Stromal cell of bone marrow (primary cell): ENCODE measurements around the gene KIRREL1.

ENCODE experiments used
- DNase-seq: peaks from one replicate; pipeline ENCODE4 v3.0.0-alpha.2; 2012; ENCODE audit warnings: low read depth

KIRREL1 gene

GRCh38 chr1:158146739-158147138 is 153.3 kb downstream of the KIRREL1 start:
- DNase-seq = no peak

DNA sequence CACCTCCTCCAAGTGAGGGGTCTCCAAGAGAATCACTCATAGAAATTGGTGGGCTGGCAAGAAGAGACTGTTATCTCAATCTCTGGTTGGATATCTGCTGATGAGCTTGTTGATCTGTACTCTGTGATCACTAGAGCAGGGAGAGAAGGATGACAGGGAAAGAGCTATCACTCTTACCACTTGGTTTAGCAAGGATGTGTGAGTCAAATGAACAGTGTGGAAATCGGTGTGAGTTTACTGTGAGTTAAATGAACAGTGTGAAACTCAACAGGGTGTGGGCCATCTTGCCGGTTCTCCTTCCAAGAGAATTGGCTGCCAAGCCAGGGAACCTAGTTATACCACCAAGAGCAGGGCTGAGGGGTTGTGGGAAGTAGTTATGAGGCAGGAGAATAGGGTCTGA is 154.0 kb downstream of the KIRREL1 start:
- DNase-seq = no peak

DNA sequence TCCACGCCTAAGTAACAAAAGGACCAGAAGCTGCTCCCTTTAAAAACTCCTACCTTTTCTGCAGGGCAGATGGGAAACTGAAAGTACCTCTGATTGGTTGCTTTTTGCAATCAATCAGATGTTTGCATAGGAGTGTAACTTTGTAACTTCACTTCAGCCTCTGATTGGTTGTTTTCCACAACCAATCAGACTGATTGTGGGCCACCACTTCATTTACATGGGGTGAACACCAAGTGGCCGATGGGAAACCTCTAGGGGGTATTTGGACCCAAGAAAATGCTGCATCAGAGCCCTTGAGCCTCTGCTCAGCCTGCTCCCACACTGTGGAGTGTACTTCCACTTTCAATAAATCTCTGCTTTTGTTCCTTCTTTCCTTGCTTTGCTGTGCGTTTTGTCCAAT is 154.4 kb downstream of the KIRREL1 start:
- DNase-seq = no peak

DNA sequence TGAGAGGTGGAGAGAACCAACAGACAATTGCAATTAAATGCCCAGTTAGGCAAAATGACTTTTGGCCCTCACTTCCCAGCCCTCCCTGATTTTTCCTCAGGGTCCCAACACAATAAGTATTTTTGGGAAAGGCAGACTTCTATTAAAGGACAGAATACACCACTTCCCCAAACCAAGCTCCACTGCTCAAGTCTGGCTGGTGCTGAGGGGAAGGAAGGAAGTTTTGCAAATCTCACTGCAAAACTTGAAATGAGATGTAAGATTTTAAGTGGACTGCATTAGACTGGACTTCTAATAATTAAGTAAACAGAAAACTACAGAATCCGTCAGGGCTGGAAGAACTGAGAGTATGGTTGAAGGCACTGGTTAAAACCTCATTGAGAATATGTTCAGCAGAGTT is 155.0 kb downstream of the KIRREL1 start:
- no peak for DNase-seq

DNA sequence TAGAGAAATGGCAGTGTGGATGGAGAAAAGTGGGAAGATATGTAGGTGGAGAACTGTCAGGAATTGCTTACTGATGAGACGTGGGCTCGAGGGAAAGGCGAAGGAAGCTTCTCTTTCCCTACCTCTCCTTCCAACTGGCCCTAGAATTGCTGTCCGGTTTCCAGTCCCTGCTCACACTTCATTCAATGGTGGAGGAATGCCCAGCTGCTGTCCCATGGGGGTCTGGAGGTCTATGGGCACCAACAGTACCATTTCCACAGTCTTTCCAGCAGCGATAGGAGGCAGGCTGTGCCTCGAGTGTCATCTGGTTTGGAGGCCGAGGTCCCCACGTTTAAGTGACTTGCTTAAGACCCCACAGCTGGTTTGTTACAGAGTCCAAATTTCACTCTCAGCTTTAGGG is 155.7 kb downstream of the KIRREL1 start:
- DNase-seq = no peak
